Natural killer cell (primary cell): ENCODE data around the gene ROM1. TPM values are rescaled to one million over a fixed set of nuclear protein-coding genes. Genes with fewer than 3 reads are reported as not detected.

Source experiments
- ATAC-seq, 3 donors: fragments of 150-1000 bp in 2 of 3; fragments of 200-7000 bp in 1 of 3; cut with Tn5 transposase; 1 replicate in 1 of 3; 2 replicates in 2 of 3; pipeline ENCODE4 v1.10.0; 2021; ENCODE audit warnings: mild to moderate bottlenecking in 2 of 3, moderate library complexity in 2 of 3
- DNase-seq, 2 donors: peaks; one replicate each; pipeline versions ENCODE4 v3.0.0 to v3.0.0-alpha.2; 2013 to 2021; ENCODE audit warnings: mixed read lengths in 1 of 2
- H3K27ac ChIP-seq: one replicate; pipeline ENCODE4 v1.5.1; 2013; ENCODE audit warnings: mild to moderate bottlenecking, low read length
- H3K27me3 ChIP-seq: one replicate; pipeline ENCODE4 v1.6.1; 2013; ENCODE audit warnings: low read length; ENCODE audit not compliant: control insufficient read depth, insufficient read depth
- H3K36me3 ChIP-seq: one replicate; pipeline ENCODE4 v1.6.1; 2013; ENCODE audit warnings: low read length; ENCODE audit not compliant: control insufficient read depth, insufficient read depth
- H3K4me1 ChIP-seq: one replicate; pipeline ENCODE4 v1.6.1; 2013; ENCODE audit warnings: low read length; ENCODE audit not compliant: control insufficient read depth, insufficient read depth
- H3K4me3 ChIP-seq: one replicate; pipeline ENCODE4 v1.5.1; 2013; ENCODE audit warnings: low read length
- H3K9me3 ChIP-seq: one replicate; pipeline ENCODE4 v1.6.1; 2013; ENCODE audit warnings: low read length; ENCODE audit not compliant: control insufficient read depth, insufficient read depth
- H3K27ac Mint-ChIP-seq, 2 donors: one replicate each; pipeline ENCODE4 v1.8.0; 2022; ENCODE audit warnings: mild to moderate bottlenecking in 2 of 2, mixed read lengths in 2 of 2, moderate library complexity in 1 of 2
- H3K27me3 Mint-ChIP-seq, 2 donors: one replicate each; pipeline ENCODE4 v1.8.0; 2022; ENCODE audit warnings: low read depth in 2 of 2, mixed read lengths in 2 of 2
- H3K36me3 Mint-ChIP-seq: one replicate; pipeline ENCODE4 v1.8.0; 2022; ENCODE audit warnings: mixed read lengths
- H3K4me1 Mint-ChIP-seq, 2 donors: one replicate each; pipeline ENCODE4 v1.8.0; 2022; ENCODE audit warnings: mixed read lengths in 2 of 2
- H3K4me3 Mint-ChIP-seq: one replicate; pipeline ENCODE4 v1.8.0; 2022; ENCODE audit warnings: mild to moderate bottlenecking, moderate library complexity, mixed read lengths
- H3K9me3 Mint-ChIP-seq, 2 donors: one replicate each; pipeline ENCODE4 v1.8.0; 2022; ENCODE audit warnings: mixed read lengths in 2 of 2
- WGBS: methylation state at CpG from one replicate; pipeline ENCODE4 v1.1.7; 2013; ENCODE audit warnings: missing lambda C conversion rate; ENCODE audit not compliant: insufficient coverage; 5-methylcytosine and 5-hydroxymethylcytosine counted together
- intact Hi-C: fragments of 100-400 bp; cut with micrococcal nuclease; formaldehyde crosslinking; loops from one replicate; pipeline ENCODE4 v1.14.2; 2022
- total RNA-seq, 4 donors: library from RNA; stranded (reverse); fragments of 120-200 nt in 1 of 4; gene quantifications; one replicate each; pipeline versions ENCODE4 v1.2.3 to v1.2.4, GENCODE V29; 2013 to 2022
- TF ChIP-seq, protein P1 (sequence below): fragments of 200-600 bp; IDR thresholded peaks from one replicate; pipeline ENCODE4 v1.8.0; 2022; ENCODE audit warnings: antibody characterized with exemption

The ROM1 gene
- total RNA-seq, 3 donors from 2014 or later (not counting 1 experiment from before 2014, with no cell fraction given), result 2.6 to 6.9 (median 3.9) TPM

DNA sequence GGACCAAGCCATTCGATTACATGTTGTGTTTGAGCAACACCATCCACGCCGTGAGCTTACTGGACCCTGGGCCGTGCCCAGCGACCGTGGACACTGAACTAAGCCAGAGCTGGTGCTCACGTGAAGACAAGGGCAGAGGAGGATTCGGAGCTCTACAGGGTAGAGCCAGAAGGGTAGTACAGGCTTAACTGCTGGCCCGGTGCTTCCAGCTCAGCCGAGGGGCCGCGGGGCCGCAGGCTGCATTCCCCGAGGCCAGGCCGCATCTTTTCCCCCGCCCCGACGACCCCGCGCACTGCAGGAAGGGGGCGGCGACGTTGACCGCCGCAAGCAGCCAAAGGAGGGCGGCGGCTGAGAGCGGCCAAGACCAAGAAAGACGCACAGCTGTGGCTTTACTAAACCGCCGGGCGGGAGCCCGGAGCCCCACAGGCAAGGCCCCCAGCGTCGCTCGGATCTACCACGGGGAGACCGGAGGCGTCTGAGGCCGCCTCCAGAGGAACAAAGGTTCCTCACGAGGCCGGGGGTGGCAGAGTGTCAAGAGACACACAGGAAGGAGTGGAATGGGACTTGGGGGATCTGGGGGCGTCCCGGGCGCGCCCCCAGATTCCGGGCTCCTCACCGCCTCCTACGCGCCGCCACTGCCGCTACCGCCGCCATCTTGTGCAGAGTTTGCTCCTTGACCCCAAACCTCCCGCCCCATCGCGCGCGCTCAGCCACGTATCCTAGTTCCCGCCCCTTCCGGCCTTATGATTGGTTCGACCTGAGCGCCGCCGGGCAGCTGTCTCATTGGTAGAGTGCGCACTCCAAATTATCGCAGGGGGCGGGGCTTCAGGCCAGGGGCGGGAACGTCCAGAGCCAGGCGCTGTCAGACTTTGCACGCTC, 33.1 kb downstream of the ROM1 start, which contains the start of gene GANAB:
TSS of gene GANAB (minus strand) at position 668 of the 879 bp plus-strand sequence. CDS start at position 654, 14 bp downstream.
- Mint-ChIP-seq H3K4me1 (peaks cover 6 to 13% of the 10 kb centered on the region in 2 donors), H3K27me3 (no peaks in the 10 kb centered on the region), H3K27ac (peak within 1 kb of the TSS; percentile 94 to 96), H3K4me3 (peak within 1 kb of the TSS; percentile 94), H3K9me3 (no peaks in the 10 kb centered on the region), H3K36me3 (no peaks in the 10 kb centered on the region)
- no peaks in the 10 kb centered on the region for H3K27me3 ChIP-seq
- H3K36me3 ChIP-seq, result peaks cover 36% of the 10 kb centered on the region
- peaks cover 33% of the 10 kb centered on the region for H3K4me1 ChIP-seq
- H3K9me3 ChIP-seq, result no peaks in the 10 kb centered on the region
- peak; percentile 95 to 99 for DNase-seq
- TF ChIP-seq, protein P1, sequence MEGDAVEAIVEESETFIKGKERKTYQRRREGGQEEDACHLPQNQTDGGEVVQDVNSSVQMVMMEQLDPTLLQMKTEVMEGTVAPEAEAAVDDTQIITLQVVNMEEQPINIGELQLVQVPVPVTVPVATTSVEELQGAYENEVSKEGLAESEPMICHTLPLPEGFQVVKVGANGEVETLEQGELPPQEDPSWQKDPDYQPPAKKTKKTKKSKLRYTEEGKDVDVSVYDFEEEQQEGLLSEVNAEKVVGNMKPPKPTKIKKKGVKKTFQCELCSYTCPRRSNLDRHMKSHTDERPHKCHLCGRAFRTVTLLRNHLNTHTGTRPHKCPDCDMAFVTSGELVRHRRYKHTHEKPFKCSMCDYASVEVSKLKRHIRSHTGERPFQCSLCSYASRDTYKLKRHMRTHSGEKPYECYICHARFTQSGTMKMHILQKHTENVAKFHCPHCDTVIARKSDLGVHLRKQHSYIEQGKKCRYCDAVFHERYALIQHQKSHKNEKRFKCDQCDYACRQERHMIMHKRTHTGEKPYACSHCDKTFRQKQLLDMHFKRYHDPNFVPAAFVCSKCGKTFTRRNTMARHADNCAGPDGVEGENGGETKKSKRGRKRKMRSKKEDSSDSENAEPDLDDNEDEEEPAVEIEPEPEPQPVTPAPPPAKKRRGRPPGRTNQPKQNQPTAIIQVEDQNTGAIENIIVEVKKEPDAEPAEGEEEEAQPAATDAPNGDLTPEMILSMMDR, result no peak
- peak within 1 kb of the TSS; percentile 95 for H3K27ac ChIP-seq
- WGBS, result under 1% methylated on average over 73 of the region's 73 CpGs
- intact Hi-C loops, result loop anchor here (1.0 to 2.0 kb wide), 3 partner anchors 19 to 47 kb away; partner anchors contain the start of genes C11orf98 and CSKMT
- peak; percentile 97 to 99 (median 97) for ATAC-seq
- H3K4me3 ChIP-seq, result peak within 1 kb of the TSS; percentile 94

DNA sequence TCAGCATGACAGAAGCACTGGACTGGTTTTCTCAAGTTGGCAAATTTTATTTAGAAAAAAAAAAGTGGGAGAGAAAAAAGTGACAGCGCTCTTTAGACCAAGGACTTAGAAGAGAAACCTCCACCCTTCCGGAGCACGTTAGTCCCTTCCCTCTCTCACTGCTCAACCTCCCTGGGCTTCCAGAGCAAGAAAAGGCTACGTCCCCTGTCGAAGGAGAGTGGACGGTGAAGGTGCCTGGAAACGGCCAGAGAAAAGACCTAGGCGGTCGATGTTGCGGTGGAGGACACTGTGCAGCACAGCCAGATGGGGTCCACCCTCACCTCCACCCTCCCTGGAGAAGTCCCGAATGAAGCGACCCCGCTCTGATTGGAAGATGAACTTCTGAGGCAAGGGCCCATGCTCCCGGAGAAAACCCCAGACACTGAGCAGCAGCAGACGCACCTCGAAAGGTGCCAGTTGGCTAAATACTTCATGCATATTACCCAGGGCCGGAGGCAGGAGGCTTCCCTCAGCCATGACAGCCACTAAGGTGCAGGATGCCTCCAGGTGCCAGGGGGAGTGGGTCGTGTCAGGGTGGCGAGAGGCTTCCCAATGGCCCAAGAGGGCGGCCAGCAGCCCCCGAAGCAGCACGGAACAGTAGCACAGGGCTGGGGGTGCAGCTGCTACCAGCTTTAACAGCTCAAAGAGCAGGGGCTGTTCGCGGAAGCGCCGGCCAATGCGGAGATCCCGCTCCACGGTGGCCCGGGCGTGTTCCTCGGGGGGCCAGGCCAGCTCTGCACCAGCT, 34.0 kb downstream of the ROM1 start:
- H3K4me3 Mint-ChIP-seq, result peak overlapping the region; percentile 94
- no peaks in the 10 kb centered on the region for H3K36me3 Mint-ChIP-seq
- no peaks in the 10 kb centered on the region for H3K9me3 Mint-ChIP-seq
- DNase-seq, result no peak
- Histone ChIP-seq H3K4me1 (peaks cover 33% of the 10 kb centered on the region), H3K27ac (peak overlapping the region; percentile 50), H3K4me3 (no peak overlapping the region), H3K27me3 (no peaks in the 10 kb centered on the region), H3K36me3 (peaks cover 36% of the 10 kb centered on the region), H3K9me3 (no peaks in the 10 kb centered on the region)
- 80% methylated on average over 32 of the region's 32 CpGs for WGBS
- no peak for ATAC-seq
- TF ChIP-seq, protein P1, result no peak
- peaks cover 10 to 13% of the 10 kb centered on the region in 2 donors for H3K4me1 Mint-ChIP-seq
- intact Hi-C loops, result loop anchor here (1.0 to 2.0 kb wide), 3 partner anchors 18 to 48 kb away; partner anchors contain the start of genes C11orf98 and CSKMT
- peak overlapping the region; percentile 94 to 96 for H3K27ac Mint-ChIP-seq
- no peaks in the 10 kb centered on the region for H3K27me3 Mint-ChIP-seq

DNA sequence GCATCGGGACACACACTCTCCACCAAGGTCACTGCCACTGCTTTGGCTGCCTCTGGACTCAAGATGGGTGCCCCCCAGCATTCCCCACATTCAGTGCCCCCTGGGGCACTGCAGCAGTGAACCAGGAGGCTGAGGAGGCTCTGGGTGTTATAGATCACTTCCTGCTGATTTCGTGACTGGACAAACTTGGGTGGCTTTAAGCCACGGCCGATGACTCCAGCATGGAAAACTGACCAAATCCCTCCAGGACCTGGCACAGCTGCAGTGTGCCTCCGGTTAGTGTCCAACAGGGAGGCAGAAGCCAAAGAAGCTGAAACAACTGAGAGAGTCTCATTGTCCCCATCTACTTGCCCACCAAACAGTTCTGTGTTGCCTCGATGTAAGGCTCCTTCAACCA, 34.5 kb downstream of the ROM1 start:
- Mint-ChIP-seq H3K27me3 (no peaks in the 10 kb centered on the region), H3K4me3 (no peak overlapping the region), H3K27ac (no peak overlapping the region), H3K36me3 (no peaks in the 10 kb centered on the region), H3K4me1 (peaks cover 15 to 19% of the 10 kb centered on the region in 2 donors), H3K9me3 (no peaks in the 10 kb centered on the region)
- 92% methylated on average over 6 of the region's 6 CpGs for WGBS
- DNase-seq, result peak in 1 of 2 donors; percentile 3
- TF ChIP-seq, protein P1, result no peak
- Histone ChIP-seq H3K27ac (no peak overlapping the region), H3K9me3 (no peaks in the 10 kb centered on the region), H3K4me1 (peaks cover 37% of the 10 kb centered on the region), H3K4me3 (no peak overlapping the region), H3K36me3 (peaks cover 36% of the 10 kb centered on the region), H3K27me3 (no peaks in the 10 kb centered on the region)
- intact Hi-C loops, result loop anchor here (2.0 kb wide), 2 partner anchors 17 to 25 kb away; partner anchors contain the start of genes C11orf98 and CSKMT
- no peak for ATAC-seq
